Measurements from ENCODE around the gene CSNK1D. TPM values are rescaled to one million over a fixed set of nuclear protein-coding genes. Genes with fewer than 3 reads are reported as not detected.

The CSNK1D gene
- total RNA-seq, 4 donors from 2014 or later, result 148 to 232 (median 215) TPM

DNA sequence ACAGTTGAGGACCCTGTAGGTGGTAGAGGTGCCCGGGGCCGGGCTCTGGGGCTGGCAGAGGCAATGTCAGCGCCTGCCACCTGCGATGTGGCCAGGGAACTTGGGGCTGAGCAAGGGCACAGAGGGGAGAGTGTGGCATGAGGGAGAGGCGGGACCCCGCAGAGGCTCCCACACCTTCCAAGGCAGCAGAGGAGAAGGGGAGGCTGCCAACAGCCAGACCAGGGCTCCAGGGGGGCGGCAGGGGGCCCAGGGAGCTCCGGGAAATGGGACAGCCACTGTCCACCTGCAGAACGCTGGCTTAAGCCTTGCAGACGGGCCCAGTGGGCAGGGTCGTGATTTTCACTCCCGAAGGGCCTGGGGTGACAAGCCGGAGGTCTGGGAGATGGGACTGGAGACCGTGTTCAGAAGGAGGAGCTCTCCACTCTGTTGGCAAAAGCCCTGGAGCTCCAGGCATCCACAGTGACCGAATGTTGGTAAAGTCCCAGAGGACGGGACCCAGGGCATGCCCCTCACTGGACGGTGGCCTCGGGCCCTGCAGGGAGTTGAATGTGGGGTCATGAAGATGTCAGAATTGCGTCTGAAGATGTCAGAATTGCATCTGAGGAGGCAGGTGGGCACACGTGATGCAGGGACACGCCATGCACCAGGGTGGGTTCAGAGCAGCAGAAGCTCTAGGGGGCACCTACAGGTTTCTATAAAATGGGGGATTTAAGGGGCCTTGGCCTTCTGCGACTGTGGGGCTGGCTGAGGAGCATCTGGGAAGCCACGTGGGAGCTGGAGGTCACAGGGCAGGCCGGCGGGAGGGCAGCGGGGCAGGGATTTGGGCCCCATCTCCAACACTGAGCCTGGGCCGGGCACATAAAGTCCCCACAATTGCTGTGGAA, 25.3 kb upstream of the CSNK1D start:
- TF ChIP-seq POLR2A (IDR thresholded peaks at IDR 0.05), result peak in 1 of 2 donors; percentile 4
- TF ChIP-seq, protein P1, sequence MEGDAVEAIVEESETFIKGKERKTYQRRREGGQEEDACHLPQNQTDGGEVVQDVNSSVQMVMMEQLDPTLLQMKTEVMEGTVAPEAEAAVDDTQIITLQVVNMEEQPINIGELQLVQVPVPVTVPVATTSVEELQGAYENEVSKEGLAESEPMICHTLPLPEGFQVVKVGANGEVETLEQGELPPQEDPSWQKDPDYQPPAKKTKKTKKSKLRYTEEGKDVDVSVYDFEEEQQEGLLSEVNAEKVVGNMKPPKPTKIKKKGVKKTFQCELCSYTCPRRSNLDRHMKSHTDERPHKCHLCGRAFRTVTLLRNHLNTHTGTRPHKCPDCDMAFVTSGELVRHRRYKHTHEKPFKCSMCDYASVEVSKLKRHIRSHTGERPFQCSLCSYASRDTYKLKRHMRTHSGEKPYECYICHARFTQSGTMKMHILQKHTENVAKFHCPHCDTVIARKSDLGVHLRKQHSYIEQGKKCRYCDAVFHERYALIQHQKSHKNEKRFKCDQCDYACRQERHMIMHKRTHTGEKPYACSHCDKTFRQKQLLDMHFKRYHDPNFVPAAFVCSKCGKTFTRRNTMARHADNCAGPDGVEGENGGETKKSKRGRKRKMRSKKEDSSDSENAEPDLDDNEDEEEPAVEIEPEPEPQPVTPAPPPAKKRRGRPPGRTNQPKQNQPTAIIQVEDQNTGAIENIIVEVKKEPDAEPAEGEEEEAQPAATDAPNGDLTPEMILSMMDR (IDR thresholded peaks at IDR 0.05), result no peak
- H3K4me3 ChIP-seq, result peak overlapping the region; percentile 45 to 66 (median 52)
- H3K9me3 ChIP-seq, result no peaks in the 10 kb centered on the region
- H3K36me3 ChIP-seq, result no peaks in the 10 kb centered on the region
- H3K27ac ChIP-seq, result peak overlapping the region; percentile 98 to 100 (median 99)
- H3K4me1 ChIP-seq, result peaks cover 3 to 68% (median 40%) of the 10 kb centered on the region in 4 donors
- DNase-seq, result peak in 1 of 3 donors; percentile 55
- no peaks in the 10 kb centered on the region for H3K27me3 ChIP-seq

DNA sequence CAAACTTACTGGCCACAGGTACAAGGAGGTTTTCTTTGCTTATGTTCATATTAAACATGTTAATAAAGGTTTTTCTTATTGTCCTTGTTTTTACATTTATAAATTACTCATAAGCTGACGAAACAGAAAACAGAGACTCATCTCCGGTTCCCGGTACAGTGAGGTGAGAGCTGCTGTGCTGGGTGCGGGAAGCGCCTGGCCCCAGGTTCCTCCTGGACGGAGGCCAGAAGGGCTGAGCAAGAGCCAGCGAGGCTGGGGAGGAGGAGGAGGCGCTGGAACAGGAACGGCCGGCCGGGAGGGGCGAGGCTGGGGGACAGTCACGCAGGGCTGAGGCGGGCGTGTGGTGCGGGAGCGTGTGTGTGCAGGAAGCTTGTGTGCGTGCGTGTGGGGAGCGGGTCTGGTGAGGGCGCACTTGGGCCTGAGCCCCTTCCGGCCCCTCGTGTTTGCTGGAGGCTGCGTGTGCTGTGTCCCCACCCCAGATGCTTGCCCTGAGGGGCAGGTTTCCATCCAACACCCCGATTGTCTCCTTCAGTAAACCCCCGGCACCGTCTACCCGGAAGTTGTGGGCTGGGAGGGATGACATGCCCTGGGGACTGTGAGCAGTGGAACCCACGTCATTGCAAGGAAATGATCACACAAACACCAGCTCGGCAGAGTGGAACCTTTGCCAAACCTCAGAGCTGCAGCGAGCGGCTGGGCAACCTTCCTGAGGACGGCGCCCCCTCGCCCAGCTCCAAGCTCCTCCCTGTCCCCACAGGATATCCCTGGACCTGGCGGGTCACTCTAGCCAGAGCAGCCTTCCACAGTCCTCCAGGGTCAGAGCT, 24.4 kb upstream of the CSNK1D start:
- Histone ChIP-seq H3K9me3 (no peaks in the 10 kb centered on the region), H3K4me1 (peaks cover 3 to 67% (median 36%) of the 10 kb centered on the region in 4 donors), H3K36me3 (no peaks in the 10 kb centered on the region), H3K4me3 (peak overlapping the region; percentile 45 to 66 (median 52)), H3K27ac (peak overlapping the region; percentile 98 to 100 (median 99)), H3K27me3 (no peaks in the 10 kb centered on the region)
- TF ChIP-seq, protein P1 (IDR thresholded peaks at IDR 0.05), result no peak
- TF ChIP-seq POLR2A (IDR thresholded peaks at IDR 0.05), result peak; percentile 64
- peak; percentile 94 to 98 (median 98) for DNase-seq

DNA sequence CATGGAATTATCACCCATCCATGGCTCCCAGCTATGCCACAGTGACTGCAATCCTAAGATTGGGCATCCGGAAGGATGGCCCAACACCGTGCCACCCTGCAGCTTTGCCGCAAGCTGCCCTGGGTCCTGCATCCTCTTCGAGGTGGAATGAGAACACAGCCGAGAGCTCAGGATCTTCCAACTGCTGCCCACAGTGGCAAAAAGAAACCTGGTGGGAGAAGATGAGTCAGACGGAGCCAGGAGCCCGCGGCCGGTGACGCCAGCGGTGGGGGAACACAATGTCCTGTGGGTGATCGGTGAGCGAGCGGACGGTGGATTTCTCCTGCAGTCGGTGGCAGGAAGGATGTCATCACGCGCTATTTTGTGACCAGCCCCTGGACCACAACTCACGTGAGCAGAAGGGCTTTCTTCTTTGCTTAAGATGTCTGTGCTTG, 23.8 kb upstream of the CSNK1D start:
- Histone ChIP-seq H3K9me3 (no peaks in the 10 kb centered on the region), H3K4me3 (peak overlapping the region; percentile 45 to 66 (median 52)), H3K4me1 (peaks cover 3 to 67% (median 31%) of the 10 kb centered on the region in 4 donors), H3K27me3 (no peaks in the 10 kb centered on the region), H3K36me3 (no peaks in the 10 kb centered on the region), H3K27ac (peak overlapping the region; percentile 98 to 100 (median 99))
- DNase-seq, result peak; percentile 86 to 98 (median 98)
- TF ChIP-seq, protein P1 (IDR thresholded peaks at IDR 0.05), result no peak
- peak; percentile 10 to 68 for TF ChIP-seq POLR2A (IDR thresholded peaks at IDR 0.05)

DNA sequence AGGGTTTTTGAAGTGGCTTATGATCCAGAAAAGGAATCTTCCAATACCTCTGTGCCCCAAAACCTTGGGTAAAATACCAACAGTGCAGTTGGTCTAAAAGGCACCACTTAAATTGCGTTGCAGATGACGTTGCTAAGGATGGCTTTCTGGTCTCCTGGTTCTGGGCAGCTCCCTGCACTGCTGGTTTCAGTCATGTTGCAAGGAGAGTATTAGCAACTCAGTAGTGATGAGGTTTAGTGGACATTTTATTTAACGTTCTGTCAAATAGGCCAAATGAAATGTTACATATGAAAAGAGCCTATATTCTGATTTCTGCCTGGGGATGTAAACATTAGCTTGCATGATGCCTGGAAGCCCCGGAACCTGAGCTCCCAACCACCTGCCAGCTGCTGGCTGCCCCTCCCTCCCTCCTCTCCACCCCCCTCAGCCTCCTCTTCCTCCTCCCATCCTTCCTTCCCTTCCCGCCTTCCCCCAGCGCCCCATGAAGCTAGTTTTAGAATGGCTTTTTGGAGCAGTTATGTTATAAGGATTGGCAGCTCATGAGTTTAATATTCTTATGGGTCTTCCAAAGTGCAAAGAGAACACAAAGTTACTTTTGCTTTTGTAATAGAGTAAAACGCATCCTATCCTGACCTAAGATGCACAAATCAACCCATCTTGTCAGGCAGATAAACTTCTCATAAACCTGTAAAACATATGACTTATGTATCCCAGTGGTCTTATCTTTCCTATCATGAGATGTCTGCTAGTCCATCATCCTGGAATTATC, 23.2 kb upstream of the CSNK1D start:
- Histone ChIP-seq H3K27ac (peak overlapping the region; percentile 98 to 100 (median 99)), H3K36me3 (no peaks in the 10 kb centered on the region), H3K4me1 (peaks cover 3 to 62% (median 28%) of the 10 kb centered on the region in 4 donors), H3K4me3 (peak overlapping the region; percentile 45 to 66 (median 52)), H3K9me3 (no peaks in the 10 kb centered on the region), H3K27me3 (no peaks in the 10 kb centered on the region)
- no peak for DNase-seq
- TF ChIP-seq POLR2A (IDR thresholded peaks at IDR 0.05), result no peak

DNA sequence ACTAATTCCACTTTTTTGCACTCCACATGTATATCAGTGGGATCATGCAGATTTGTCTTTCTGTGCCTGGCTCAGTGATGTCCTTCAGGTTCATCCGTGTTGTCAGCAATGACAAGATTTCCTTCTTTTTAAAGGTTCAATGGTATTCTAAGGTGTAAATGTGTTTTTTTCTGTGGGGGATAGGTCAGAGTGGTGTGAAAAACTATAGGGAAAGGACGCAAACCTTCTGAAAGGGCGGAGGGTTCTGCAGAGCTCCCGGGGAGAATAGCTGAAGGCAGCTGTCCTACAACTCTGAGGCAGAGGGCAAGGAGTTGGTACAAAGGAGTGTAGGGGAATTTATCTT, 21.9 kb upstream of the CSNK1D start:
- peaks cover 3 to 50% (median 17%) of the 10 kb centered on the region in 4 donors for H3K4me1 ChIP-seq
- H3K27ac ChIP-seq, result peak overlapping the region; percentile 28 to 100 (median 98)
- TF ChIP-seq, protein P1 (IDR thresholded peaks at IDR 0.05), result no peak
- no peak for TF ChIP-seq POLR2A (IDR thresholded peaks at IDR 0.05)
- no peaks in the 10 kb centered on the region for H3K9me3 ChIP-seq
- no peak for DNase-seq
- H3K4me3 ChIP-seq, result no peak overlapping the region
- H3K27me3 ChIP-seq, result no peaks in the 10 kb centered on the region
- no peaks in the 10 kb centered on the region for H3K36me3 ChIP-seq
